Endothelial cell of umbilical vein (primary cell): ENCODE data around the gene SOX14. TPM values are rescaled to one million over a fixed set of nuclear protein-coding genes. Genes with fewer than 3 reads are reported as not detected.

Experiments used
- BruUV-seq: library from RNA; stranded (reverse); fragments of 400-500 nt; replicated peaks from 2 replicates; lab custom pipeline; 2021; lab: Mats Ljungman, UMichigan
- CTCF ChIA-PET: fragments of 300-600, 350-600 bp; sonication (Branson Sonifier 250); formaldehyde crosslinking; loops from one replicate; lab custom pipeline; 2021; ENCODE audit warnings: antibody characterized with exemption, inconsistent platforms; lab: Charles Lee
- POLR2A ChIA-PET: fragments of 300-600, 350-600 bp; sonication (Branson Sonifier 250); formaldehyde crosslinking; loops from one replicate; lab custom pipeline; 2021; ENCODE audit warnings: antibody characterized with exemption, inconsistent platforms; lab: Charles Lee
- DNase-seq: peaks from one replicate; pipeline ENCODE4 v3.0.0-alpha.2; 2011; ENCODE audit warnings: low read depth, low spot score
- FAIRE-seq: peaks from 2 replicates; lab custom pipeline; 2011; peaks lifted over from hg19 to GRCh38; lab: Jason Lieb, UNC
- H2AFZ ChIP-seq: 2 replicates; pipeline ENCODE4 v1.6.0; 2012; ENCODE audit warnings: low read depth, low read length, control low read depth, inconsistent platforms
- H3K27ac ChIP-seq: 2 replicates; pipeline ENCODE4 v1.5.1; 2011; ENCODE audit warnings: low read depth, mild to moderate bottlenecking, control low read depth, low read length, moderate library complexity; ENCODE audit not compliant: insufficient read depth
- H3K27me3 ChIP-seq, 2 experiments: 2 replicates each; pipeline versions ENCODE4 v1.6.0 to v1.6.1; 2011; ENCODE audit warnings: low read length in 2 of 2, mixed read lengths in 1 of 2; ENCODE audit not compliant: control insufficient read depth in 2 of 2, insufficient read depth in 2 of 2
- H3K36me3 ChIP-seq, 2 experiments: 2 replicates in 1 of 2; 3 replicates in 1 of 2; pipeline ENCODE4 v1.5.1; 2011; ENCODE audit warnings: low read length in 2 of 2, mild to moderate bottlenecking in 1 of 2, moderate library complexity in 1 of 2; ENCODE audit not compliant: control insufficient read depth in 2 of 2, insufficient read depth in 2 of 2; ENCODE audit errors: extremely low read depth in 1 of 2
- H3K4me1 ChIP-seq: 3 replicates; pipeline ENCODE4 v1.5.1; 2011; ENCODE audit warnings: mild to moderate bottlenecking, low read length; ENCODE audit not compliant: control insufficient read depth, insufficient read depth; ENCODE audit errors: extremely low read depth
- H3K4me2 ChIP-seq: 2 replicates; pipeline ENCODE4 v1.6.1; 2011; ENCODE audit warnings: low read length, control low read depth, mixed read lengths; ENCODE audit not compliant: insufficient read depth
- H3K4me3 ChIP-seq, 3 experiments: fragments of 200-600 bp in 1 of 3; sonication (generic), shearing (Covaris generic) in 1 of 3; replicated peaks in 1 of 3; 2 replicates each; pipeline ENCODE4 v1.5.1; 2011 to 2016; ENCODE audit warnings: control low read depth in 3 of 3, low read length in 3 of 3, mild to moderate bottlenecking in 2 of 3, inconsistent platforms in 1 of 3, low read depth in 1 of 3, moderate library complexity in 1 of 3; ENCODE audit not compliant: insufficient read depth in 1 of 3
- H3K79me2 ChIP-seq: 2 replicates; pipeline ENCODE4 v1.6.0; 2012; ENCODE audit warnings: low read length, inconsistent platforms; ENCODE audit not compliant: control insufficient read depth, insufficient read depth
- H3K9ac ChIP-seq: replicated peaks from 2 replicates; pipeline ENCODE3; 2011; ENCODE audit warnings: low read length, control low read depth; ENCODE audit not compliant: insufficient read depth; ENCODE audit errors: extremely low read depth
- H3K9me1 ChIP-seq: replicated peaks from 3 replicates; pipeline ENCODE4 v1.6.0; 2011; ENCODE audit warnings: mild to moderate bottlenecking, low read length; ENCODE audit not compliant: control insufficient read depth, insufficient read depth; ENCODE audit errors: extremely low read depth
- H3K9me3 ChIP-seq: replicated peaks from 2 replicates; pipeline ENCODE4 v1.5.1; 2012; ENCODE audit warnings: low read length, inconsistent platforms; ENCODE audit not compliant: control insufficient read depth, insufficient read depth
- H4K20me1 ChIP-seq: replicated peaks from 2 replicates; pipeline ENCODE3; 2011; ENCODE audit warnings: mild to moderate bottlenecking, low read length; ENCODE audit not compliant: control insufficient read depth, insufficient read depth; ENCODE audit errors: extremely low read depth
- EZH2 ChIP-seq: IDR thresholded peaks from 2 replicates; pipeline ENCODE4 v1.6.1; 2012; ENCODE audit warnings: borderline replicate concordance, low read depth, mild to moderate bottlenecking, moderate library complexity, low read length, inconsistent platforms; ENCODE audit not compliant: severe bottlenecking
- FOS ChIP-seq: IDR thresholded peaks from 2 replicates; pipeline ENCODE4 v1.6.1; 2011; ENCODE audit warnings: mild to moderate bottlenecking, low read length, moderate library complexity, borderline replicate concordance; ENCODE audit not compliant: insufficient read depth
- GATA2 ChIP-seq: IDR thresholded peaks from 2 replicates; pipeline ENCODE4 v1.7.0; 2011; ENCODE audit warnings: low read depth, mild to moderate bottlenecking, moderate library complexity, mixed read lengths, low read length; ENCODE audit not compliant: insufficient read length, insufficient read depth
- JUN ChIP-seq: IDR thresholded peaks from 2 replicates; pipeline ENCODE4 v1.6.1; 2011; ENCODE audit warnings: borderline replicate concordance, low read depth; ENCODE audit not compliant: insufficient read length, insufficient read depth
- MYC ChIP-seq: IDR thresholded peaks from one replicate; pipeline ENCODE4 v1.6.1; 2011; ENCODE audit warnings: mild to moderate bottlenecking, low read depth, low read length
- POLR2A ChIP-seq: IDR thresholded peaks from 2 replicates; pipeline ENCODE4 v1.6.1; 2012; ENCODE audit warnings: low read depth, mild to moderate bottlenecking, control low read depth, low read length
- POLR2AphosphoS5 ChIP-seq: IDR thresholded peaks from 2 replicates; pipeline ENCODE4 v1.6.1; 2012; ENCODE audit warnings: low read depth, mild to moderate bottlenecking, control low read depth, low read length, moderate library complexity; ENCODE audit not compliant: insufficient read depth
- dilution Hi-C: fragments of 300-500 bp; cut with MboI; formaldehyde crosslinking; loops from one replicate; pipeline ENCODE4 v1.15.0; 2019; ENCODE audit warnings: low sequenced_read_pairs; ENCODE audit not compliant: extremely low pct_ligation_motif_present
- intact Hi-C: fragments of 100-400 bp; cut with micrococcal nuclease; formaldehyde crosslinking; loops from one replicate; pipeline ENCODE4 v1.10.0; 2022
- polyA plus RNA-seq, 4 experiments: library from polyadenylated mRNA; depleted of rRNA in 3 of 4; stranded (reverse) in 3 of 4; unstranded in 1 of 4; fragments of >200 nt; gene quantifications; 2 replicates each; pipeline versions ENCODE4 v1.2.1 to v1.2.3, GENCODE V29; 2011 to 2012; ENCODE audit warnings: missing spikeins in 1 of 4
- total RNA-seq: library from RNA; stranded (reverse); gene quantifications from 2 replicates; pipeline ENCODE4 v1.2.3, GENCODE V29; 2021
- TF ChIP-seq, protein P1 (sequence below): IDR thresholded peaks from 2 replicates; pipeline ENCODE4 v1.6.1; 2011; ENCODE audit not compliant: insufficient read depth, insufficient read length
- TF ChIP-seq, protein P2 (sequence below), 2 donors: IDR thresholded peaks; 1 replicate in 1 of 2; 2 replicates in 1 of 2; pipeline ENCODE4 v1.5.1; 2011; ENCODE audit warnings: low read length in 2 of 2, mild to moderate bottlenecking in 2 of 2, moderate library complexity in 2 of 2, control low read depth in 1 of 2, inconsistent platforms in 1 of 2, low read depth in 1 of 2; ENCODE audit not compliant: insufficient read depth in 1 of 2; ENCODE audit errors: extremely low read depth in 1 of 2

Gene SOX14
- total and polyA plus RNA-seq, 2 donors (not counting 3 experiments of a cell fraction or from before 2014, with no cell fraction given), result not detected

DNA sequence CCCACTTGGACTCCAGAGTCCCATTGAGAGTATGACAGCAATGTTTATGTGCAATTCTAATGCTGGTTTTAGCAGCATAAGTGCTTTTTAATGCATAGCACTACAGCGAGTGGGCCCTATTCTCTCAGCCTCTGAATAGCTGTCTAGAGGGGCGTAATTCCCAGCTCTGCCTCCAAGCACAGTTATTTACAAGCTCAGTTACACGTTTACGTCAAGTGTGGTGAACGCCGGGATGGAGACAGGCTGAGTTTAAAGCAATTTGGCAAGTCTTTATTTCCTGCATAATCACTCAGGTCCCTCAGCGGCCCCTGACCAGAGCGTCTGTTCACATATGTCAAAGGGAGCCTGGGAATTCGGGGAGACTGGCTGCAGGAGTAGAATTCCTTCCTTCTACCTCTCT lies 43.9 kb downstream of the SOX14 start:
- CTCF ChIA-PET, result no interaction called here
- no peaks in the 10 kb centered on the region for H4K20me1 ChIP-seq
- no peaks in the 10 kb centered on the region for H3K27me3 ChIP-seq
- no peaks in the 10 kb centered on the region for H3K9me3 ChIP-seq
- POLR2A ChIA-PET, result no interaction called here
- dilution Hi-C loops, result no loop called here
- no peak for TF ChIP-seq MYC
- TF ChIP-seq FOS, result no peak
- TF ChIP-seq EZH2, result no peak
- TF ChIP-seq JUN, result no peak
- TF ChIP-seq GATA2, result no peak
- TF ChIP-seq POLR2AphosphoS5, result no peak
- TF ChIP-seq, protein P1, sequence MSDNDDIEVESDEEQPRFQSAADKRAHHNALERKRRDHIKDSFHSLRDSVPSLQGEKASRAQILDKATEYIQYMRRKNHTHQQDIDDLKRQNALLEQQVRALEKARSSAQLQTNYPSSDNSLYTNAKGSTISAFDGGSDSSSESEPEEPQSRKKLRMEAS, result no peak
- TF ChIP-seq, protein P2, sequence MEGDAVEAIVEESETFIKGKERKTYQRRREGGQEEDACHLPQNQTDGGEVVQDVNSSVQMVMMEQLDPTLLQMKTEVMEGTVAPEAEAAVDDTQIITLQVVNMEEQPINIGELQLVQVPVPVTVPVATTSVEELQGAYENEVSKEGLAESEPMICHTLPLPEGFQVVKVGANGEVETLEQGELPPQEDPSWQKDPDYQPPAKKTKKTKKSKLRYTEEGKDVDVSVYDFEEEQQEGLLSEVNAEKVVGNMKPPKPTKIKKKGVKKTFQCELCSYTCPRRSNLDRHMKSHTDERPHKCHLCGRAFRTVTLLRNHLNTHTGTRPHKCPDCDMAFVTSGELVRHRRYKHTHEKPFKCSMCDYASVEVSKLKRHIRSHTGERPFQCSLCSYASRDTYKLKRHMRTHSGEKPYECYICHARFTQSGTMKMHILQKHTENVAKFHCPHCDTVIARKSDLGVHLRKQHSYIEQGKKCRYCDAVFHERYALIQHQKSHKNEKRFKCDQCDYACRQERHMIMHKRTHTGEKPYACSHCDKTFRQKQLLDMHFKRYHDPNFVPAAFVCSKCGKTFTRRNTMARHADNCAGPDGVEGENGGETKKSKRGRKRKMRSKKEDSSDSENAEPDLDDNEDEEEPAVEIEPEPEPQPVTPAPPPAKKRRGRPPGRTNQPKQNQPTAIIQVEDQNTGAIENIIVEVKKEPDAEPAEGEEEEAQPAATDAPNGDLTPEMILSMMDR (IDR thresholded peaks at IDR 0.05; ENCODE audit: extremely low read depth in 1 of 2, insufficient read depth in 1 of 2, low read depth in 1 of 2, low read length in 2 of 2), result no peak
- TF ChIP-seq POLR2A, result no peak
- H3K9me1 ChIP-seq, result no peaks in the 10 kb centered on the region
- no peak overlapping the region for H2AFZ ChIP-seq
- H3K9ac ChIP-seq, result no peak overlapping the region
- H3K4me1 ChIP-seq, result no peaks in the 10 kb centered on the region
- intact Hi-C loops, result no loop called here
- no peaks in the 10 kb centered on the region for H3K79me2 ChIP-seq
- DNase-seq, result no peak
- FAIRE-seq, result no peak
- no peaks in the 10 kb centered on the region for H3K36me3 ChIP-seq
- BruUV-seq, result no TSS peak
- no peak overlapping the region for H3K4me2 ChIP-seq
- H3K4me3 ChIP-seq, result no peak overlapping the region
- no peak overlapping the region for H3K27ac ChIP-seq
